PC-9 (cell line): ENCODE data around the gene KNG1.

Source experiments
- CTCF ChIP-seq: fragments of 200-600 bp; sonication (generic); conservative IDR thresholded peaks from 2 replicates; pipeline ENCODE4 v1.6.1; 2017; ENCODE audit warnings: mixed run types, antibody characterized with exemption, mild to moderate bottlenecking, moderate library complexity
- EZH2 ChIP-seq: fragments of 200-600 bp; sonication (generic); IDR thresholded peaks from 2 replicates; pipeline ENCODE4 v1.8.0; 2017; ENCODE audit warnings: antibody characterized with exemption, low read depth

GRCh38 chr3:186784820-186785494 lies 67.8 kb downstream of the KNG1 start:
- TF ChIP-seq CTCF (no peak), EZH2 (no peak)
